ENCODE data around the gene PTPRQ. TPM values are rescaled to one million over a fixed set of nuclear protein-coding genes. Genes with fewer than 3 reads are reported as not detected.

Gene PTPRQ
- total RNA-seq, 1 experiment from 2014 or later: not detected

GRCh38 chr12:80411787-80412186 is 32.2 kb upstream of the PTPRQ start:
- Histone ChIP-seq H3K4me3 (no peak overlapping the region), H4K20me1 (ENCODE audit: insufficient read depth) (no peaks in the 10 kb centered on the region), H3K27ac (no peak overlapping the region), H3K9me3 (ENCODE audit: insufficient read depth, low read depth) (no peaks in the 10 kb centered on the region), H3K4me1 (replicated peaks; ENCODE audit: insufficient read depth) (no peaks in the 10 kb centered on the region), H3K4me2 (no peak overlapping the region), H3K9me2 (ENCODE audit: insufficient read depth) (no peaks in the 10 kb centered on the region), H3K79me2 (ENCODE audit: low read depth) (no peaks in the 10 kb centered on the region), H3K27me3 (ENCODE audit: insufficient read depth, low read depth) (no peaks in the 10 kb centered on the region), H2AFZ (no peak overlapping the region), H3K36me3 (ENCODE audit: low read depth) (no peaks in the 10 kb centered on the region), H3F3A (ENCODE audit: insufficient read depth, low read depth) (no peaks in the 10 kb centered on the region)
- no peak for DNase-seq
- ChIA-PET CTCF (no interaction called here), POLR2A (ENCODE audit: unreplicated experiment) (no interaction called here)
- no TSS peak for BruUV-seq (replicated peaks)
- TF ChIP-seq CTCF (conservative IDR thresholded peaks at IDR 0.05) (no peak), EZH2 (IDR thresholded peaks at IDR 0.05; ENCODE audit: low read depth) (no peak)
- intact Hi-C loops (cut with micrococcal nuclease; ENCODE audit: unreplicated experiment): loop anchor here (2.0 to 10.0 kb wide), 5 partner anchors 217 to 846 kb away; no protein-coding TSS in a partner anchor

GRCh38 chr12:80412343-80412953 is 31.6 kb upstream of the PTPRQ start:
- Histone ChIP-seq H3K9me2 (ENCODE audit: insufficient read depth) (no peaks in the 10 kb centered on the region), H3K79me2 (ENCODE audit: low read depth) (no peaks in the 10 kb centered on the region), H3K4me2 (no peak overlapping the region), H2AFZ (no peak overlapping the region), H3K4me1 (replicated peaks; ENCODE audit: insufficient read depth) (no peaks in the 10 kb centered on the region), H3K9me3 (ENCODE audit: insufficient read depth, low read depth) (no peaks in the 10 kb centered on the region), H3K4me3 (no peak overlapping the region), H4K20me1 (ENCODE audit: insufficient read depth) (no peaks in the 10 kb centered on the region), H3K27ac (no peak overlapping the region), H3K27me3 (ENCODE audit: insufficient read depth, low read depth) (no peaks in the 10 kb centered on the region), H3K36me3 (ENCODE audit: low read depth) (no peaks in the 10 kb centered on the region), H3F3A (ENCODE audit: insufficient read depth, low read depth) (no peaks in the 10 kb centered on the region)
- POLR2A ChIA-PET (ENCODE audit: unreplicated experiment): no interaction called here
- TF ChIP-seq EZH2 (IDR thresholded peaks at IDR 0.05; ENCODE audit: low read depth) (no peak), CTCF (conservative IDR thresholded peaks at IDR 0.05) (peak; percentile 88)
- BruUV-seq (replicated peaks): no TSS peak
- no peak for DNase-seq
- intact Hi-C loops (cut with micrococcal nuclease; ENCODE audit: unreplicated experiment): loop anchor here (2.0 to 10.0 kb wide), 5 partner anchors 218 to 845 kb away; no protein-coding TSS in a partner anchor
- CTCF ChIA-PET: no interaction called here

- H3K4me3 ChIP-seq: no peak overlapping the region
- no peaks in the 10 kb centered on the region for H3K79me2 ChIP-seq (ENCODE audit: low read depth)
- H3K36me3 ChIP-seq (ENCODE audit: low read depth): no peaks in the 10 kb centered on the region
- intact Hi-C loops (cut with micrococcal nuclease; ENCODE audit: unreplicated experiment): loop anchor here (2.0 to 10.0 kb wide), 5 partner anchors 219 to 844 kb away; no protein-coding TSS in a partner anchor
- no peak for DNase-seq
- no TSS peak for BruUV-seq (replicated peaks)
- H3K27ac ChIP-seq: no peak overlapping the region
- H3F3A ChIP-seq (ENCODE audit: insufficient read depth, low read depth): no peaks in the 10 kb centered on the region
- no peak overlapping the region for H3K4me2 ChIP-seq
- H3K9me3 ChIP-seq (ENCODE audit: insufficient read depth, low read depth): no peaks in the 10 kb centered on the region
- no peaks in the 10 kb centered on the region for H3K4me1 ChIP-seq (replicated peaks; ENCODE audit: insufficient read depth)
- no peaks in the 10 kb centered on the region for H4K20me1 ChIP-seq (ENCODE audit: insufficient read depth)
- no peak for TF ChIP-seq EZH2 (IDR thresholded peaks at IDR 0.05; ENCODE audit: low read depth)
- TF ChIP-seq CTCF (conservative IDR thresholded peaks at IDR 0.05): no peak
- H3K27me3 ChIP-seq (ENCODE audit: insufficient read depth, low read depth): no peaks in the 10 kb centered on the region
- no peak overlapping the region for H2AFZ ChIP-seq
- no peaks in the 10 kb centered on the region for H3K9me2 ChIP-seq (ENCODE audit: insufficient read depth)
- ChIA-PET POLR2A (ENCODE audit: unreplicated experiment) (no interaction called here), CTCF (interaction anchor here (0.5 kb wide), 1 partner anchor 1205 kb away, joined by 4 read pairs; no protein-coding TSS in a partner anchor)
These were observed 30.6 kb upstream of the PTPRQ start for GRCh38 chr12:80413462-80413861.

Measured in PC-9 (cell line).